SK-N-MC (cell line): ENCODE data around the gene MAPK13.

Experiments used
- EZH2 ChIP-seq: fragments of 200-600 bp; sonication (generic); IDR thresholded peaks from one replicate; pipeline ENCODE4 v1.6.1; 2017; ENCODE audit warnings: antibody characterized with exemption
- FOXP2 ChIP-seq: optimal IDR thresholded peaks from 2 replicates; pipeline ENCODE3; 2011; ENCODE audit warnings: mild to moderate bottlenecking, moderate library complexity; ENCODE audit not compliant: insufficient read depth; ENCODE audit errors: extremely low read length, control extremely low read depth
- POLR2AphosphoS5 ChIP-seq: IDR thresholded peaks from 2 replicates; pipeline ENCODE4 v1.6.1; 2012; ENCODE audit warnings: mild to moderate bottlenecking, low read depth, low read length, borderline replicate concordance

- TF ChIP-seq POLR2AphosphoS5 (no peak), EZH2 (no peak), FOXP2 (no peak)
Measured at GRCh38 chr6:36120539-36120938, 9.8 kb upstream of the MAPK13 start.
